IMR-90 (cell line): ENCODE measurements around the gene TCEA2. TPM values are rescaled to one million over a fixed set of nuclear protein-coding genes. Genes with fewer than 3 reads are reported as not detected.

Source experiments
- ATAC-seq: fragments of 200-7000 bp; cut with Tn5 transposase; 2 replicates; pipeline ENCODE4 v1.9.1; 2020; ENCODE audit warnings: low read depth, mild to moderate bottlenecking, moderate library complexity
- BruUV-seq: library from RNA; stranded (reverse); fragments of 400-500 nt; replicated peaks from 2 replicates; lab custom pipeline; 2021; lab: Mats Ljungman, UMichigan
- CTCF ChIA-PET: fragments of 300-600 bp; formaldehyde crosslinking; extraction: SDS; loops from one replicate; lab custom pipeline; 2021; ENCODE audit warnings: antibody characterized with exemption; lab: Yijun Ruan, JAX
- POLR2A ChIA-PET: fragments of 300-600 bp; sonication (Branson Sonifier 250); formaldehyde crosslinking; loops from one replicate; lab custom pipeline; 2022; ENCODE audit warnings: antibody characterized with exemption; ENCODE audit not compliant: unreplicated experiment; lab: Charles Lee
- DNase-seq: peaks from one replicate; pipeline ENCODE4 v3.0.0; 2013
- H2AFZ ChIP-seq: replicated peaks from 2 replicates; pipeline ENCODE3; 2013; ENCODE audit warnings: low read length, mild to moderate bottlenecking; ENCODE audit not compliant: poor library complexity
- H2AK5ac ChIP-seq: 2 replicates; pipeline ENCODE4 v1.6.1; 2013; ENCODE audit warnings: low read depth, low read length, inconsistent platforms
- H2AK9ac ChIP-seq: replicated peaks from 2 replicates; pipeline ENCODE3; 2013; ENCODE audit warnings: mild to moderate bottlenecking, low read depth, low read length, moderate library complexity; ENCODE audit not compliant: poor library complexity
- H2BK120ac ChIP-seq: 2 replicates; pipeline ENCODE4 v1.6.1; 2013; ENCODE audit warnings: low read depth, low read length, inconsistent platforms
- H2BK15ac ChIP-seq: 3 replicates; pipeline ENCODE4 v1.6.1; 2013; ENCODE audit warnings: low read depth, low read length, inconsistent platforms
- H2BK20ac ChIP-seq: 2 replicates; pipeline ENCODE4 v1.6.1; 2013; ENCODE audit warnings: low read depth, mild to moderate bottlenecking, inconsistent platforms, low read length, moderate library complexity
- H2BK5ac ChIP-seq: 2 replicates; pipeline ENCODE4 v1.6.1; 2013; ENCODE audit warnings: mild to moderate bottlenecking, low read depth, low read length, inconsistent platforms; ENCODE audit not compliant: poor library complexity, severe bottlenecking
- H3K14ac ChIP-seq: replicated peaks from 2 replicates; pipeline ENCODE4 v1.6.1; 2013; ENCODE audit warnings: low read depth, low read length, inconsistent platforms
- H3K18ac ChIP-seq: 2 replicates; pipeline ENCODE4 v1.6.1; 2013; ENCODE audit warnings: low read depth, low read length, control low read depth
- H3K23ac ChIP-seq: 2 replicates; pipeline ENCODE4 v1.6.1; 2013; ENCODE audit warnings: low read depth, low read length, inconsistent platforms
- H3K27ac ChIP-seq: 2 replicates; pipeline ENCODE4 v1.5.1; 2013; ENCODE audit warnings: mild to moderate bottlenecking, control low read depth, low read length; ENCODE audit not compliant: insufficient read depth
- H3K27me3 ChIP-seq: 2 replicates; pipeline ENCODE4 v1.6.1; 2013; ENCODE audit warnings: low read length; ENCODE audit not compliant: control insufficient read depth, insufficient read depth
- H3K36me3 ChIP-seq: 2 replicates; pipeline ENCODE4 v1.6.1; 2013; ENCODE audit warnings: low read length, mixed read lengths; ENCODE audit not compliant: control insufficient read depth, insufficient read depth
- H3K4ac ChIP-seq: 2 replicates; pipeline ENCODE4 v1.6.1; 2013; ENCODE audit warnings: low read depth, low read length, inconsistent platforms
- H3K4me1 ChIP-seq: 2 replicates; pipeline ENCODE4 v1.6.1; 2013; ENCODE audit warnings: low read length, mixed read lengths; ENCODE audit not compliant: control insufficient read depth, insufficient read depth
- H3K4me2 ChIP-seq: 2 replicates; pipeline ENCODE4 v1.6.1; 2013; ENCODE audit warnings: low read depth, mild to moderate bottlenecking, control low read depth, low read length, moderate library complexity
- H3K4me3 ChIP-seq: 2 replicates; pipeline ENCODE4 v1.5.1; 2013; ENCODE audit warnings: low read depth, mild to moderate bottlenecking, control low read depth, low read length, moderate library complexity; ENCODE audit not compliant: insufficient read depth
- H3K56ac ChIP-seq: 2 replicates; pipeline ENCODE4 v1.6.1; 2013; ENCODE audit warnings: low read length, inconsistent platforms; ENCODE audit not compliant: insufficient read depth; ENCODE audit errors: extremely low read depth
- H3K79me1 ChIP-seq, 2 experiments: 2 replicates each; pipeline ENCODE4 v1.6.1; 2013; ENCODE audit warnings: low read length in 2 of 2, inconsistent platforms in 1 of 2, low read depth in 1 of 2
- H3K9ac ChIP-seq: 2 replicates; pipeline ENCODE4 v1.6.1; 2013; ENCODE audit warnings: low read depth, low read length, control low read depth
- H3K9me1 ChIP-seq: 2 replicates; pipeline ENCODE4 v1.6.1; 2013; ENCODE audit warnings: low read length, inconsistent platforms; ENCODE audit not compliant: insufficient read depth
- H3K9me3 ChIP-seq: 2 replicates; pipeline ENCODE4 v1.6.1; 2013; ENCODE audit warnings: low read length; ENCODE audit not compliant: control insufficient read depth, insufficient read depth
- H4K20me1 ChIP-seq: 2 replicates; pipeline ENCODE4 v1.6.1; 2013; ENCODE audit warnings: low read length, inconsistent platforms; ENCODE audit not compliant: insufficient read depth
- H4K5ac ChIP-seq: 2 replicates; pipeline ENCODE4 v1.6.1; 2013; ENCODE audit warnings: mild to moderate bottlenecking, low read depth, low read length, control low read depth
- H4K8ac ChIP-seq, 2 experiments: 2 replicates each; pipeline ENCODE4 v1.6.1; 2013; ENCODE audit warnings: low read depth in 2 of 2, low read length in 2 of 2, control low read depth in 1 of 2, inconsistent platforms in 1 of 2
- H4K91ac ChIP-seq: 2 replicates; pipeline ENCODE4 v1.6.1; 2013; ENCODE audit warnings: low read depth, low read length, inconsistent platforms; ENCODE audit not compliant: insufficient read depth
- BHLHE40 ChIP-seq: fragments of 150-350 bp; IDR thresholded peaks from 2 replicates; pipeline ENCODE4 v1.6.1; 2016; ENCODE audit warnings: mild to moderate bottlenecking, low read depth, low read length
- CEBPB ChIP-seq: IDR thresholded peaks from 2 replicates; pipeline ENCODE4 v1.6.1; 2012; ENCODE audit warnings: low read depth, low read length, improper control_type of control experiment
- FOS ChIP-seq: fragments of 150-350 bp; IDR thresholded peaks from 2 replicates; pipeline ENCODE4 v1.6.1; 2016; ENCODE audit warnings: low read depth, low read length
- MAFK ChIP-seq: IDR thresholded peaks from 2 replicates; pipeline ENCODE4 v1.6.1; 2012; ENCODE audit warnings: low read depth, low read length, improper control_type of control experiment
- MAZ ChIP-seq: IDR thresholded peaks from 2 replicates; pipeline ENCODE4 v1.6.1; 2012; ENCODE audit warnings: low read depth, mild to moderate bottlenecking, low read length, improper control_type of control experiment, moderate library complexity, borderline replicate concordance
- RAD21 ChIP-seq: IDR thresholded peaks from 2 replicates; pipeline ENCODE4 v1.6.1; 2012; ENCODE audit warnings: low read length, improper control_type of control experiment
- RCOR1 ChIP-seq: IDR thresholded peaks from 2 replicates; pipeline ENCODE4 v1.6.1; 2012; ENCODE audit warnings: mild to moderate bottlenecking, low read length, improper control_type of control experiment; ENCODE audit not compliant: insufficient replicate concordance
- SMC3 ChIP-seq: fragments of 150-350 bp; IDR thresholded peaks from 2 replicates; pipeline ENCODE4 v1.6.1; 2016; ENCODE audit warnings: low read depth, mild to moderate bottlenecking, antibody characterized with exemption, low read length, moderate library complexity
- WGBS, 2 experiments: methylation state at CpG; one replicate each; pipeline versions ENCODE4 v1.1.5 to v1.1.7; 2013; ENCODE audit warnings: missing lambda C conversion rate in 2 of 2; ENCODE audit not compliant: insufficient read length in 1 of 2; ENCODE audit errors: extremely low coverage in 2 of 2; 5-methylcytosine and 5-hydroxymethylcytosine counted together
- dilution Hi-C: fragments of 300-500 bp; cut with HindIII; formaldehyde crosslinking; loops from one replicate; pipeline ENCODE4 v1.14.3; 2018; ENCODE audit warnings: low sequenced_read_pairs; ENCODE audit not compliant: unreplicated experiment
- in situ Hi-C: fragments of 300-500 bp; cut with MboI; formaldehyde crosslinking; loops from 3 replicates; pipeline ENCODE4 v1.14.3; 2019; ENCODE audit warnings: low sequenced_read_pairs, inconsistent platforms, mixed read lengths
- intact Hi-C: fragments of 100-400 bp; cut with micrococcal nuclease; formaldehyde crosslinking; loops from 2 replicates; pipeline ENCODE4 v1.10.0; 2022
- polyA plus RNA-seq, 3 experiments: library from polyadenylated mRNA; depleted of rRNA; stranded (reverse); fragments of >200 nt; gene quantifications; 2 replicates each; pipeline ENCODE4 v1.2.3, GENCODE V29; 2012; ENCODE audit warnings: low replicate concordance in 1 of 3
- total RNA-seq: library from RNA; depleted of rRNA; stranded (reverse); fragments of >200 nt; gene quantifications from 2 replicates; pipeline ENCODE4 v1.2.3, GENCODE V29; 2012

TCEA2 gene
- total and polyA plus RNA-seq, 2 of the 4 experiments (the other 2 are of a cell fraction) = 9.3 to 30.0 TPM

GRCh38 chr20:64071341-64072332 is 8.6 kb downstream of the TCEA2 start:
- Histone ChIP-seq H3K4me3 (no peak overlapping the region), H3K4ac (no peak overlapping the region), H3K9ac (no peak overlapping the region), H4K5ac (no peak overlapping the region), H2BK20ac (no peak overlapping the region), H3K18ac (no peak overlapping the region), H2AFZ (peak overlapping the region; percentile 32), H4K91ac (no peak overlapping the region), H2BK120ac (no peak overlapping the region), H2BK15ac (no peak overlapping the region), H3K36me3 (peaks cover 26% of the 10 kb centered on the region; the same call in 1 of the 2 replicates), H2AK5ac (no peak overlapping the region), H2AK9ac (no peak overlapping the region), H3K23ac (no peak overlapping the region), H3K4me2 (no peak overlapping the region), H3K9me1 (no peaks in the 10 kb centered on the region), H3K14ac (no peak overlapping the region), H3K27ac (no peak overlapping the region), H3K4me1 (no peaks in the 10 kb centered on the region), H3K9me3 (no peaks in the 10 kb centered on the region), H4K20me1 (no peaks in the 10 kb centered on the region; the same call in none of the 2 replicates), H2BK5ac (no peak overlapping the region), H3K79me1 (no peaks in the 10 kb centered on the region), H4K8ac (no peak overlapping the region), H3K27me3 (no peaks in the 10 kb centered on the region), H3K56ac (no peak overlapping the region)
- 82% methylated on average over 14 of the region's 30 CpGs; no CpG with 5 or more reads in 1 of the 2 experiments for WGBS, 2 experiments
- BruUV-seq = no TSS peak
- POLR2A ChIA-PET = interaction anchor here (0.9 kb wide), 1 partner anchor 9 kb away, joined by 3 read pairs; the partner anchor contains the start of gene TCEA2
- dilution Hi-C loops = no loop called here
- in situ Hi-C loops = no loop called here
- CTCF ChIA-PET = no interaction called here
- DNase-seq = no peak
- no peak for ATAC-seq
- TF ChIP-seq SMC3 = no peak
- TF ChIP-seq MAFK = no peak
- no peak for TF ChIP-seq RAD21
- no peak for TF ChIP-seq CEBPB
- no peak for TF ChIP-seq MAZ
- TF ChIP-seq BHLHE40 = no peak
- no peak for TF ChIP-seq FOS
- no peak for TF ChIP-seq RCOR1
- intact Hi-C loops = no loop called here
